H1 (cell line): ENCODE measurements around the gene ROR1. TPM values are rescaled to one million over a fixed set of nuclear protein-coding genes. Genes with fewer than 3 reads are reported as not detected.

Source experiments
- CTCF ChIA-PET: fragments of 300-600 bp; sonication (Branson Sonifier 250); formaldehyde crosslinking; loops from one replicate; lab custom pipeline; 2021; ENCODE audit not compliant: partially characterized antibody; lab: Charles Lee
- POLR2A ChIA-PET: fragments of 300-600 bp; sonication (Branson Sonifier 250); formaldehyde crosslinking; loops from one replicate; lab custom pipeline; 2021; ENCODE audit warnings: inconsistent platforms; ENCODE audit not compliant: partially characterized antibody; lab: Charles Lee
- DNase-seq, 2 experiments: peaks; one replicate each; pipeline versions ENCODE4 v3.0.0 to v3.0.0-alpha.2; 2010 to 2022; ENCODE audit warnings: low spot score in 2 of 2, low read depth in 1 of 2, mixed read lengths in 1 of 2
- FAIRE-seq: peaks from 2 replicates; lab custom pipeline; 2011; peaks lifted over from hg19 to GRCh38; lab: Jason Lieb, UNC
- H2AFZ ChIP-seq: 2 replicates; pipeline ENCODE4 v1.8.1; 2012; ENCODE audit warnings: low read length, inconsistent platforms
- H2AK5ac ChIP-seq: 2 replicates; pipeline ENCODE4 v1.6.1; 2013; ENCODE audit warnings: low read depth, low read length
- H2BK120ac ChIP-seq: replicated peaks from 2 replicates; pipeline ENCODE3; 2013; ENCODE audit warnings: low read depth, low read length, inconsistent platforms
- H2BK12ac ChIP-seq: 2 replicates; pipeline ENCODE4 v1.6.1; 2013; ENCODE audit warnings: low read depth, low read length
- H2BK15ac ChIP-seq: 2 replicates; pipeline ENCODE4 v1.6.1; 2013; ENCODE audit warnings: low read length
- H2BK20ac ChIP-seq: 2 replicates; pipeline ENCODE4 v1.6.1; 2013; ENCODE audit warnings: low read length
- H2BK5ac ChIP-seq: 2 replicates; pipeline ENCODE4 v1.6.1; 2013; ENCODE audit warnings: low read depth, low read length
- H3K14ac ChIP-seq: 2 replicates; pipeline ENCODE4 v1.6.1; 2013; ENCODE audit warnings: inconsistent platforms; ENCODE audit not compliant: insufficient read length
- H3K18ac ChIP-seq: 2 replicates; pipeline ENCODE4 v1.6.1; 2013; ENCODE audit warnings: low read length; ENCODE audit errors: extremely low read depth
- H3K23ac ChIP-seq: 2 replicates; pipeline ENCODE4 v1.6.1; 2013; ENCODE audit warnings: inconsistent platforms; ENCODE audit not compliant: insufficient read length
- H3K23me2 ChIP-seq: 2 replicates; pipeline ENCODE4 v1.6.1; 2013; ENCODE audit warnings: low read depth, low read length
- H3K27ac ChIP-seq: 2 replicates; pipeline ENCODE4 v1.6.1; 2011; ENCODE audit warnings: low read depth, low read length, inconsistent platforms
- H3K27me3 ChIP-seq, 4 experiments: replicated peaks in 1 of 4; 1 replicate in 1 of 4; 2 replicates in 3 of 4; pipeline versions ENCODE4 v1.6.1 to v1.8.1; 2011 to 2013; ENCODE audit warnings: low read length in 3 of 4, mild to moderate bottlenecking in 3 of 4, inconsistent platforms in 2 of 4, mixed read lengths in 2 of 4, moderate library complexity in 1 of 4; ENCODE audit not compliant: control insufficient read depth in 3 of 4, insufficient read depth in 3 of 4; ENCODE audit errors: extremely low read depth in 1 of 4
- H3K36me3 ChIP-seq, 4 experiments: 2 replicates each; pipeline versions ENCODE4 v1.6.1 to v1.8.1; 2011 to 2013; ENCODE audit warnings: mild to moderate bottlenecking in 4 of 4, low read length in 3 of 4, moderate library complexity in 2 of 4, control low read depth in 1 of 4, inconsistent platforms in 1 of 4; ENCODE audit not compliant: insufficient read depth in 4 of 4, control insufficient read depth in 2 of 4
- H3K4ac ChIP-seq: replicated peaks from 2 replicates; pipeline ENCODE3; 2013; ENCODE audit warnings: low read length, low read depth, mixed read lengths, inconsistent platforms; ENCODE audit not compliant: insufficient read length
- H3K4me1 ChIP-seq, 4 experiments: replicated peaks in 1 of 4; 1 replicate in 1 of 4; 2 replicates in 3 of 4; pipeline versions ENCODE4 v1.6.1 to v1.8.1; 2011 to 2013; ENCODE audit warnings: low read length in 3 of 4, inconsistent platforms in 2 of 4, mixed read lengths in 1 of 4; ENCODE audit not compliant: insufficient read depth in 4 of 4, control insufficient read depth in 3 of 4
- H3K4me2 ChIP-seq, 2 experiments: 2 replicates each; pipeline versions ENCODE4 v1.6.1 to v1.8.1; 2011 to 2013; ENCODE audit warnings: low read depth in 2 of 2, low read length in 2 of 2, control low read depth in 1 of 2, inconsistent platforms in 1 of 2, mild to moderate bottlenecking in 1 of 2; ENCODE audit not compliant: insufficient read depth in 1 of 2
- H3K4me3 ChIP-seq, 4 experiments: fragments of 200-600, 300-600 bp in 1 of 4; sonication (generic), shearing (Covaris generic), sonication (Bioruptor Twin) in 1 of 4; 2 replicates each; pipeline versions ENCODE4 v1.5.1 to v1.8.1; 2011 to 2016; ENCODE audit warnings: low read length in 4 of 4, low read depth in 3 of 4, control low read depth in 2 of 4, inconsistent platforms in 2 of 4, mild to moderate bottlenecking in 2 of 4, mixed read lengths in 1 of 4, moderate library complexity in 1 of 4; ENCODE audit not compliant: insufficient read depth in 2 of 4; ENCODE audit errors: extremely low read depth in 1 of 4
- H3K56ac ChIP-seq: replicated peaks from 2 replicates; pipeline ENCODE3; 2013; ENCODE audit warnings: low read depth, mild to moderate bottlenecking, mixed read lengths, low read length, inconsistent platforms; ENCODE audit not compliant: insufficient read length
- H3K79me1 ChIP-seq: 2 replicates; pipeline ENCODE4 v1.6.1; 2013; ENCODE audit warnings: low read depth, low read length, control low read depth
- H3K79me2 ChIP-seq, 2 experiments: 2 replicates each; pipeline versions ENCODE4 v1.6.1 to v1.8.1; 2012 to 2013; ENCODE audit warnings: low read length in 2 of 2, mild to moderate bottlenecking in 2 of 2, inconsistent platforms in 1 of 2; ENCODE audit not compliant: insufficient read depth in 2 of 2, control insufficient read depth in 1 of 2
- H3K9ac ChIP-seq, 4 experiments: replicated peaks in 1 of 4; 1 replicate in 1 of 4; 2 replicates in 3 of 4; pipeline versions ENCODE4 v1.6.1 to v1.8.1; 2011 to 2013; ENCODE audit warnings: low read depth in 3 of 4, low read length in 3 of 4, control low read depth in 2 of 4, mild to moderate bottlenecking in 2 of 4, moderate library complexity in 2 of 4, inconsistent platforms in 1 of 4; ENCODE audit errors: extremely low read depth in 1 of 4
- H3K9me3 ChIP-seq, 2 experiments: 2 replicates each; pipeline versions ENCODE4 v1.6.1 to v1.8.1; 2012 to 2013; ENCODE audit warnings: mild to moderate bottlenecking in 2 of 2, moderate library complexity in 2 of 2, control low read depth in 1 of 2, inconsistent platforms in 1 of 2, low read depth in 1 of 2, low read length in 1 of 2, mixed read lengths in 1 of 2; ENCODE audit not compliant: insufficient read depth in 2 of 2
- H4K20me1 ChIP-seq, 2 experiments: replicated peaks in 1 of 2; 2 replicates each; pipeline versions ENCODE3 to v1.8.1; 2011 to 2013; ENCODE audit warnings: inconsistent platforms in 2 of 2, low read length in 2 of 2, mild to moderate bottlenecking in 1 of 2; ENCODE audit not compliant: insufficient read depth in 2 of 2, control insufficient read depth in 1 of 2
- H4K5ac ChIP-seq: 2 replicates; pipeline ENCODE4 v1.6.1; 2013; ENCODE audit warnings: low read length, low read depth, mixed read lengths, inconsistent platforms; ENCODE audit not compliant: insufficient read length
- H4K8ac ChIP-seq: 2 replicates; pipeline ENCODE4 v1.8.0; 2013; ENCODE audit warnings: mild to moderate bottlenecking, moderate library complexity, low read length, inconsistent platforms; ENCODE audit not compliant: insufficient read depth; ENCODE audit errors: extremely low read depth
- H4K91ac ChIP-seq: replicated peaks from 2 replicates; pipeline ENCODE3; 2013; ENCODE audit warnings: low read length, mixed read lengths, inconsistent platforms; ENCODE audit not compliant: insufficient read length
- CEBPB ChIP-seq: IDR thresholded peaks from 2 replicates; pipeline ENCODE4 v1.6.1; 2012; ENCODE audit warnings: low read depth, low read length
- SRF ChIP-seq: IDR thresholded peaks from 2 replicates; pipeline ENCODE4 v1.6.1; 2011; ENCODE audit warnings: mild to moderate bottlenecking, low read depth, low read length, moderate library complexity
- WGBS, 2 experiments: shearing (Covaris generic) in 1 of 2; methylation state at CpG; one replicate each; pipeline versions ENCODE4 v1.1.6 to v1.1.7; 2013 to 2015; ENCODE audit warnings: low lambda C conversion rate in 2 of 2, mixed read lengths in 2 of 2, inconsistent platforms in 1 of 2, low coverage in 1 of 2, missing lambda C conversion rate in 1 of 2; ENCODE audit not compliant: insufficient replicate concordance in 2 of 2, insufficient coverage in 1 of 2, insufficient read length in 1 of 2; ENCODE audit errors: extremely low coverage in 1 of 2, missing lambda C conversion rate in 1 of 2; 5-methylcytosine and 5-hydroxymethylcytosine counted together
- polyA plus RNA-seq, 7 experiments: library from polyadenylated mRNA; depleted of rRNA in 3 of 7; stranded (reverse) in 5 of 7; unstranded in 2 of 7; fragments of >200 nt in 5 of 7; fragments of 200-250 nt in 2 of 7; gene quantifications; 1 replicate in 5 of 7; 2 replicates in 1 of 7; 4 replicates in 1 of 7; pipeline versions ENCODE4 v1.2.1 to v1.2.3, GENCODE V29; 2011 to 2013; ENCODE audit warnings: missing spikeins in 2 of 7, mixed read lengths in 2 of 7
- total RNA-seq: library from RNA; stranded (reverse); fragmentation: NEBNext Ultra II Directional; extraction: Animal tissue kit (Norgen Biotek cat#: 25700); gene quantifications from 2 replicates; pipeline ENCODE4 v1.2.1, GENCODE V29; 2021

ROR1 gene
- total and polyA plus RNA-seq, 2 of the 8 experiments (the other 6 are each of a cell fraction or from before 2014, with no cell fraction given): 33.6 to 73.6 TPM

GRCh38 chr1:63950023-63950422 is 176.2 kb downstream of the ROR1 start:
- H3K23me2 ChIP-seq: no peaks in the 10 kb centered on the region; the same call in 1 of the 2 replicates
- TF ChIP-seq CEBPB (peak; percentile 79), SRF (no peak)
- H3K4ac ChIP-seq: no peak overlapping the region
- H3K14ac ChIP-seq: no peak overlapping the region
- H2AK5ac ChIP-seq: no peak overlapping the region
- H4K20me1 ChIP-seq: peaks cover 1 to 7% of the 10 kb centered on the region in 2 experiments
- H2BK20ac ChIP-seq: no peak overlapping the region
- 0 out of 8 replicates have a peak, but pooled peaks cover 0 to 9% (median 1%) of the 10 kb centered on the region in 4 experiments for H3K36me3 ChIP-seq
- peaks cover 0 to 14% (median 4%) of the 10 kb centered on the region in 4 experiments; a peak in 4 of 7 replicates for H3K4me1 ChIP-seq
- no peak overlapping the region for H2BK12ac ChIP-seq
- ChIA-PET POLR2A (interaction anchor here (0.9 kb wide), 1 partner anchor 48 kb away, joined by 3 read pairs; no protein-coding TSS in a partner anchor), CTCF (interaction anchor here (0.6 to 1.3 kb wide), 2 partner anchors 187 to 374 kb away, joined by 3 read pairs; no protein-coding TSS in a partner anchor)
- no peak overlapping the region for H3K27ac ChIP-seq
- FAIRE-seq (no peak), DNase-seq (no peak)
- H2BK120ac ChIP-seq: no peak overlapping the region
- H3K9me3 ChIP-seq: peaks cover 5 to 13% of the 10 kb centered on the region in 2 experiments; a peak in 3 of 4 replicates
- no peaks in the 10 kb centered on the region for H3K27me3 ChIP-seq
- H3K56ac ChIP-seq: no peak overlapping the region
- no peak overlapping the region for H2AFZ ChIP-seq
- no peak overlapping the region for H3K4me2 ChIP-seq
- no peak overlapping the region for H3K4me3 ChIP-seq
- H3K9ac ChIP-seq: no peak overlapping the region
- H3K23ac ChIP-seq: no peak overlapping the region
- no peak overlapping the region for H2BK5ac ChIP-seq
- peaks cover 0 to 100% of the 10 kb centered on the region in 2 experiments; a peak in 3 of 4 replicates for H3K79me2 ChIP-seq
- H4K8ac ChIP-seq: no peak overlapping the region
- H4K91ac ChIP-seq: no peak overlapping the region
- WGBS, 2 experiments: 93% methylated on average over 3 of the region's 3 CpGs; no CpG with 5 or more reads in 1 of the 2 experiments
- H3K79me1 ChIP-seq: peaks cover 12% of the 10 kb centered on the region
- H2BK15ac ChIP-seq: no peak overlapping the region
- H4K5ac ChIP-seq: no peak overlapping the region
- H3K18ac ChIP-seq: no peak overlapping the region
